PFSK-1 (cell line): Measurements from ENCODE around the gene EPM2A.

Experiments
- FOXP2 ChIP-seq: optimal IDR thresholded peaks from 2 replicates; pipeline ENCODE3; 2011; ENCODE audit warnings: borderline replicate concordance, control low read depth, inconsistent platforms; ENCODE audit not compliant: insufficient read depth; ENCODE audit errors: extremely low read length, extremely low read depth
- POLR2AphosphoS5 ChIP-seq: IDR thresholded peaks from 2 replicates; pipeline ENCODE4 v1.6.1; 2012; ENCODE audit warnings: low read depth, mild to moderate bottlenecking, control low read depth, low read length, moderate library complexity
- REST ChIP-seq, 2 experiments: IDR thresholded peaks; 2 replicates each; pipeline versions ENCODE4 v1.6.1 to v1.8.0; 2011 to 2012; ENCODE audit warnings: low read depth in 2 of 2, low read length in 2 of 2, control low read depth in 1 of 2, inconsistent platforms in 1 of 2, mild to moderate bottlenecking in 1 of 2, moderate library complexity in 1 of 2; ENCODE audit not compliant: insufficient read depth in 1 of 2
- SIN3A ChIP-seq: IDR thresholded peaks from 2 replicates; pipeline ENCODE4 v1.6.1; 2012; ENCODE audit warnings: mild to moderate bottlenecking, low read length, moderate library complexity, borderline replicate concordance; ENCODE audit not compliant: insufficient read depth
- TAF1 ChIP-seq: IDR thresholded peaks from 2 replicates; pipeline ENCODE4 v1.6.1; 2012; ENCODE audit warnings: low read length, control low read depth, borderline replicate concordance; ENCODE audit not compliant: insufficient read depth

EPM2A gene

GRCh38 chr6:145733207-145733606 is 2.1 kb downstream of the EPM2A start:
- TF ChIP-seq SIN3A (no peak), TAF1 (no peak), FOXP2 (no peak)

- TF ChIP-seq FOXP2: no peak
- no peak for TF ChIP-seq TAF1
- no peak for TF ChIP-seq SIN3A
- no peak for TF ChIP-seq POLR2AphosphoS5
- TF ChIP-seq REST (IDR thresholded peaks at IDR 0.05; ENCODE audit: insufficient read depth in 1 of 2, low read depth in 2 of 2, low read length in 2 of 2): no peak
Observed at GRCh38 chr6:145731447-145731846, 3.9 kb downstream of the EPM2A start.

- TF ChIP-seq SIN3A: no peak
- no peak for TF ChIP-seq POLR2AphosphoS5
- TF ChIP-seq TAF1: no peak
- TF ChIP-seq REST (IDR thresholded peaks at IDR 0.05; ENCODE audit: insufficient read depth in 1 of 2, low read depth in 2 of 2, low read length in 2 of 2): no peak
- no peak for TF ChIP-seq FOXP2
Observed at GRCh38 chr6:145729887-145730286, 5.4 kb downstream of the EPM2A start.

- TF ChIP-seq TAF1: no peak
- TF ChIP-seq FOXP2: no peak
- no peak for TF ChIP-seq POLR2AphosphoS5
- TF ChIP-seq REST (IDR thresholded peaks at IDR 0.05; ENCODE audit: insufficient read depth in 1 of 2, low read depth in 2 of 2, low read length in 2 of 2): no peak
- TF ChIP-seq SIN3A: no peak
Observed at GRCh38 chr6:145728444-145729385, 6.6 kb downstream of the EPM2A start.

- no peak for TF ChIP-seq POLR2AphosphoS5
- TF ChIP-seq REST (IDR thresholded peaks at IDR 0.05; ENCODE audit: insufficient read depth in 1 of 2, low read depth in 2 of 2, low read length in 2 of 2): no peak
- TF ChIP-seq SIN3A: no peak
- TF ChIP-seq TAF1: no peak
- TF ChIP-seq FOXP2: no peak
Observed at GRCh38 chr6:145727817-145728388, 7.4 kb downstream of the EPM2A start.
